Neural progenitor cell (in vitro differentiated cells): ENCODE measurements around the gene PRG3. TPM values are rescaled to one million over a fixed set of nuclear protein-coding genes. Genes with fewer than 3 reads are reported as not detected.
"Not testable (repeated sequence)": the region's sequence is repeated elsewhere in the genome, so short reads cannot be mapped to it uniquely, and the experiment has no call there.

Source experiments
- DNase-seq: peaks from one replicate; pipeline ENCODE4 v3.0.0-alpha.2; 2016; ENCODE audit warnings: low spot score
- H2AFZ ChIP-seq: fragments of 200-600 bp; sonication (generic); replicated peaks from 2 replicates; pipeline ENCODE4 v1.6.1; 2016; ENCODE audit warnings: antibody characterized with exemption
- H3F3A ChIP-seq: fragments of 200-600 bp; sonication (generic); 2 replicates; pipeline ENCODE4 v1.6.1; 2016; ENCODE audit warnings: antibody characterized with exemption, low read depth
- H3K27ac ChIP-seq: fragments of 200-600 bp; sonication (generic); 2 replicates; pipeline ENCODE4 v1.5.1; 2016; ENCODE audit warnings: mild to moderate bottlenecking
- H3K27me3 ChIP-seq: fragments of 200-600 bp; sonication (generic); 2 replicates; pipeline ENCODE4 v1.6.1; 2016; ENCODE audit warnings: mild to moderate bottlenecking, moderate library complexity
- H3K36me3 ChIP-seq: fragments of 200-600 bp; sonication (generic); 2 replicates; pipeline ENCODE4 v1.5.1; 2016
- H3K4me1 ChIP-seq: fragments of 200-600 bp; sonication (generic); 2 replicates; pipeline ENCODE4 v1.6.1; 2016; ENCODE audit warnings: mixed run types
- H3K4me2 ChIP-seq: fragments of 200-600 bp; sonication (generic); 2 replicates; pipeline ENCODE4 v1.6.1; 2016
- H3K4me3 ChIP-seq: fragments of 200-600 bp; sonication (generic); 2 replicates; pipeline ENCODE4 v1.5.1; 2016
- H3K79me2 ChIP-seq: fragments of 200-600 bp; sonication (generic); 2 replicates; pipeline ENCODE4 v1.6.1; 2016; ENCODE audit warnings: low read depth
- H3K9ac ChIP-seq: fragments of 200-600 bp; sonication (generic); 2 replicates; pipeline ENCODE4 v1.6.1; 2016
- H3K9me3 ChIP-seq: fragments of 200-600 bp; sonication (generic); 2 replicates; pipeline ENCODE4 v1.5.1; 2016; ENCODE audit warnings: low read depth
- H4K20me1 ChIP-seq: fragments of 200-600 bp; sonication (generic); 2 replicates; pipeline ENCODE4 v1.6.1; 2016; ENCODE audit warnings: low read depth
- H3K27ac Mint-ChIP-seq: 3 replicates; pipeline ENCODE4 v1.8.0; 2021; ENCODE audit warnings: mixed read lengths
- H3K27me3 Mint-ChIP-seq: 2 replicates; pipeline ENCODE4 v1.8.0; 2022; ENCODE audit warnings: low read depth, mild to moderate bottlenecking, inconsistent platforms, moderate library complexity, mixed read lengths; ENCODE audit not compliant: insufficient read depth
- H3K36me3 Mint-ChIP-seq: 3 replicates; pipeline ENCODE4 v1.8.0; 2021; ENCODE audit warnings: mixed read lengths
- H3K4me1 Mint-ChIP-seq: 3 replicates; pipeline ENCODE4 v1.8.0; 2021; ENCODE audit warnings: mixed read lengths
- H3K4me3 Mint-ChIP-seq: 3 replicates; pipeline ENCODE4 v1.8.0; 2021; ENCODE audit warnings: mild to moderate bottlenecking, moderate library complexity, mixed read lengths
- H3K9me3 Mint-ChIP-seq: 3 replicates; pipeline ENCODE4 v1.8.0; 2020; ENCODE audit warnings: mixed read lengths
- CTCF ChIP-seq: fragments of 200-600 bp; sonication (generic); IDR thresholded peaks from 2 replicates; pipeline ENCODE4 v1.5.1; 2017; ENCODE audit warnings: antibody characterized with exemption, mild to moderate bottlenecking
- EZH2 ChIP-seq: fragments of 200-600 bp; sonication (generic); IDR thresholded peaks from 2 replicates; pipeline ENCODE4 v1.6.1; 2017; ENCODE audit warnings: antibody characterized with exemption, mild to moderate bottlenecking, moderate library complexity
- EZH2phosphoT487 ChIP-seq: fragments of 200-600 bp; sonication (generic); IDR thresholded peaks from 2 replicates; pipeline ENCODE4 v1.6.1; 2017; ENCODE audit warnings: antibody characterized with exemption
- total RNA-seq: library from RNA; depleted of rRNA; stranded (reverse); fragments of >200 nt; gene quantifications from 2 replicates; pipeline ENCODE4 v1.2.3, GENCODE V29; 2015; ENCODE audit warnings: low replicate concordance

The PRG3 gene
- total RNA-seq, 1 donor from 2014 or later, result not detected

- Mint-ChIP-seq H3K4me3 (no peak overlapping the region), H3K4me1 (peaks cover 46% of the 10 kb centered on the region), H3K27ac (peak overlapping the region; percentile 24), H3K9me3 (no peaks in the 10 kb centered on the region), H3K27me3 (peaks cover 13% of the 10 kb centered on the region), H3K36me3 (no peaks in the 10 kb centered on the region)
- H3K4me3 ChIP-seq, result no peak overlapping the region
- TF ChIP-seq CTCF, result peak; percentile 59
- TF ChIP-seq EZH2, result no peak
- no peaks in the 10 kb centered on the region for H3K9me3 ChIP-seq
- no peak overlapping the region for H3K9ac ChIP-seq
- H3K27me3 ChIP-seq, result no peaks in the 10 kb centered on the region
- peaks cover 31% of the 10 kb centered on the region for H3F3A ChIP-seq
- H3K27ac ChIP-seq, result no peak overlapping the region
- no peak overlapping the region for H3K4me2 ChIP-seq
- H4K20me1 ChIP-seq, result peaks cover under 1% of the 10 kb centered on the region
- peaks cover 8% of the 10 kb centered on the region for H3K79me2 ChIP-seq
- H3K4me1 ChIP-seq, result peaks cover 48% of the 10 kb centered on the region
- H2AFZ ChIP-seq, result peak overlapping the region; percentile 46
- no peaks in the 10 kb centered on the region for H3K36me3 ChIP-seq
- peak; percentile 65 for DNase-seq
Observed at GRCh38 chr11:57340039-57340615, 40.8 kb downstream of the PRG3 start.

- H3K4me3 Mint-ChIP-seq, result no peak overlapping the region
- peaks cover 5% of the 10 kb centered on the region for H3K36me3 Mint-ChIP-seq
- no peak overlapping the region for H3K27ac ChIP-seq
- TF ChIP-seq CTCF, result no peak
- no peak for TF ChIP-seq EZH2phosphoT487
- TF ChIP-seq EZH2, result no peak
- peaks cover 31% of the 10 kb centered on the region for H3F3A ChIP-seq
- no peak overlapping the region for H3K9ac ChIP-seq
- no peak overlapping the region for H3K4me2 ChIP-seq
- H3K4me1 ChIP-seq, result peaks cover 55% of the 10 kb centered on the region
- H2AFZ ChIP-seq, result peak overlapping the region; percentile 91
- no peaks in the 10 kb centered on the region for H3K27me3 ChIP-seq
- H3K4me1 Mint-ChIP-seq, result peaks cover 53% of the 10 kb centered on the region
- peaks cover 9% of the 10 kb centered on the region for H4K20me1 ChIP-seq
- no peaks in the 10 kb centered on the region for H3K9me3 ChIP-seq
- H3K4me3 ChIP-seq, result no peak overlapping the region
- peaks cover 16% of the 10 kb centered on the region for H3K79me2 ChIP-seq
- no peak for DNase-seq
- H3K27ac Mint-ChIP-seq, result no peak overlapping the region
- peaks cover 12% of the 10 kb centered on the region for H3K27me3 Mint-ChIP-seq
- H3K9me3 Mint-ChIP-seq, result no peaks in the 10 kb centered on the region
- H3K36me3 ChIP-seq, result peaks cover 4% of the 10 kb centered on the region
Observed at GRCh38 chr11:57339328-57339727, 41.6 kb downstream of the PRG3 start.

GRCh38 chr11:57338142-57338541 is 42.8 kb downstream of the PRG3 start, which contains the start of gene P2RX3:
Gene P2RX3, plus strand, starts transcription at chr11:57338352. Its CDS starts 199 bp downstream, at chr11:57338551.
- H3K4me1 Mint-ChIP-seq, result peaks cover 48% of the 10 kb centered on the region
- Histone ChIP-seq H3K27me3 (no peaks in the 10 kb centered on the region), H3K4me2 (peak within 1 kb of the TSS; percentile 46), H3K4me3 (no peak within 1 kb of the TSS), H2AFZ (peak within 1 kb of the TSS; percentile 91), H4K20me1 (peaks cover 9% of the 10 kb centered on the region), H3F3A (peaks cover 20% of the 10 kb centered on the region), H3K9me3 (no peaks in the 10 kb centered on the region), H3K9ac (no peak within 1 kb of the TSS), H3K36me3 (peaks cover 5% of the 10 kb centered on the region), H3K4me1 (peaks cover 50% of the 10 kb centered on the region), H3K27ac (no peak within 1 kb of the TSS), H3K79me2 (peaks cover 28% of the 10 kb centered on the region)
- DNase-seq, result no peak
- peaks cover 16% of the 10 kb centered on the region for H3K36me3 Mint-ChIP-seq
- H3K27ac Mint-ChIP-seq, result peak within 1 kb of the TSS; percentile 88
- no peaks in the 10 kb centered on the region for H3K9me3 Mint-ChIP-seq
- H3K27me3 Mint-ChIP-seq, result peaks cover 12% of the 10 kb centered on the region
- no peak for TF ChIP-seq CTCF
- no peak for TF ChIP-seq EZH2
- TF ChIP-seq EZH2phosphoT487, result no peak
- peak within 1 kb of the TSS; percentile 74 for H3K4me3 Mint-ChIP-seq

GRCh38 chr11:57336856-57337255 is 44.1 kb downstream of the PRG3 start:
- H3K27ac ChIP-seq, H4K20me1 ChIP-seq, H3K27me3 ChIP-seq, DNase-seq, H2AFZ ChIP-seq, H3K9me3 Mint-ChIP-seq, H3K4me2 ChIP-seq, H3K9me3 ChIP-seq, H3K4me3 ChIP-seq, H3K9ac ChIP-seq, H3K36me3 ChIP-seq: not testable (repeated sequence)
- peak overlapping the region; percentile 99 for H3K27ac Mint-ChIP-seq
- H3K4me3 Mint-ChIP-seq, result peak overlapping the region; percentile 94
- Histone ChIP-seq H3K79me2 (peaks cover 39% of the 10 kb centered on the region), H3K4me1 (peaks cover 44% of the 10 kb centered on the region), H3F3A (peaks cover 14% of the 10 kb centered on the region)
- peaks cover 26% of the 10 kb centered on the region for H3K36me3 Mint-ChIP-seq
- H3K4me1 Mint-ChIP-seq, result peaks cover 47% of the 10 kb centered on the region
- H3K27me3 Mint-ChIP-seq, result peaks cover 12% of the 10 kb centered on the region
